GM21381 (cell line): Measurements from ENCODE around the gene USO1.
A peak's percentile ranks its signal among the peaks of the same experiment; 100 is the strongest.

Experiments used
- ATAC-seq: cut with Tn5 transposase; IDR thresholded peaks from one replicate; pipeline ENCODE4 v1.9.1; 2021; ENCODE audit warnings: mild to moderate bottlenecking, moderate library complexity; ENCODE audit not compliant: unreplicated experiment

The USO1 gene

GRCh38 chr4:75834772-75835154 lies 110.4 kb downstream of the USO1 start:
- ATAC-seq, result no peak

- no peak for ATAC-seq
Observed at GRCh38 chr4:75841641-75842520, 117.5 kb downstream of the USO1 start.

- ATAC-seq, result no peak
Observed at GRCh38 chr4:75843596-75843995, 119.2 kb downstream of the USO1 start.

GRCh38 chr4:75844151-75844662 lies 119.8 kb downstream of the USO1 start:
- ATAC-seq, result no peak

- no peak for ATAC-seq
Observed at GRCh38 chr4:75845992-75846391, 121.6 kb downstream of the USO1 start.

- ATAC-seq, result peak; percentile 66
Observed at GRCh38 chr4:75848171-75848760, 123.9 kb downstream of the USO1 start.

GRCh38 chr4:75848891-75849290 lies 124.5 kb downstream of the USO1 start:
- no peak for ATAC-seq

- no peak for ATAC-seq
Observed at GRCh38 chr4:75849461-75849860, 125.1 kb downstream of the USO1 start.

GRCh38 chr4:75858721-75859120 lies 134.3 kb downstream of the USO1 start:
- no peak for ATAC-seq

GRCh38 chr4:75860606-75861005 lies 136.2 kb downstream of the USO1 start:
- ATAC-seq, result no peak
